Stimulated activated naive CD8-positive, alpha-beta T cell treated with anti-CD3 and anti-CD28 coated beads, Interleukin-15, Interleukin-2, amounts not matched to agents 100 U/mL and 50 U/mL, for 24 hours (primary cell): ENCODE data around the gene CTSC.

Source experiments
- ATAC-seq: fragments of 150-1000 bp; cut with Tn5 transposase; one replicate; pipeline ENCODE4 v1.10.0; 2021
- DNase-seq: peaks from one replicate; pipeline ENCODE4 v3.0.0; 2021

Gene CTSC

DNA sequence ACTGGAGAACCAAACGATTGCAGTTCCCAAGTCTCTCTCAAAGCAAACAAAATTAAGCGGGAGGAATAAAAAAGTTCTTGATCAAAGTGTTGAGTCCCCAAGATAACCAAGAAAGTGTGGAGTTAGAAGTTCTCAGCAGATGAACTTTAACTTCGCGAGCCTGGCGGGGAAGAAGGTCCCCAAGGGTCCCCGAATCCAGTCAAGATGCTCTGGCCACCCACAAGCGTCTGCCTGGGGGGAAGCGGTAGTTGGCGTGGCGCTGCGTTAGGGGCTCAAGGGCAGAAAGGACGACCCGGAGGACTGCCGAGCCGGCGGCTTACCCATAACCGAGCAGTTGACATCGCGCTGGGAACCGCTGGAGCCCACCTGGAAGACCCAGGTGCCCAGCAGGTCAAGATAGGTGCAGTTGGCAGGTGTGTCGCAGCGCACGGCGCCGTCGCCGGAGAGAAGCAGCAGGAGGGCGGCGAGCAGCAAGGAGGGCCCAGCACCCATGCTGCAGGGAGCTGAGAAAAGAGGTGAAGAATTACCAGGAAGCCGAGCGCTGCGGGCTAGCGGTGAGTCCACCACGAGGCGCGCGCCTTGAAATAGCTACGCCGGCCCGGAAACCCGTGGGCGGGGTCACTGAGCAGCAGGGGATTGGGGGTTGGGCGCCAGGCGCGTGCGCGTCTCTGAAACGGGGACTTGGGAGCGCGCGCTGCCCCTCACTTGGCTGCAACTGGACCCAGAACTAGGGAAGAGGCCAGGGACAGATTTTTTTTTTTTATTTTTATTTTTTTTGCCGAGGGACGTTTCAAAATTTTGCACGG, at the start of gene CTSC:
TSS of gene CTSC (minus strand) at position 556 of the 806 bp plus-strand sequence. CDS start at position 492, 64 bp downstream.
- DNase-seq, result peak; percentile 97
- ATAC-seq, result peak; percentile 80

DNA sequence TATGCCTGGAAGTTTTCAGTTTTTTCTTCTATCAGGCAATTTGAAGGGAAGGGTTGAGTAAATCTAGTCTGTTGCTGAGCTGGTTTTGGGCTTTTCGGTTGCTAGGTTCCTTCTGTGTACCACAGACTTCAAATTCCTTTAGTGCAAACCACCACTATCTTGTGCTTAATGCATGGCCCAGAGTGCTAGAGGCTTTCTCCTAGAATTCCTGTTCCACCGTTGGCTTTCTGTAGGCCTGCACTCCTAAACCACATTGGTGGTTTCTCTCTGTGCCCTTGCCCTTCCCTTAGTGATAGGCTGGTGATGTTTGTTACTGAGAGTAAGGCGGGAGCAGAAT, 47.1 kb upstream of the CTSC start:
- ATAC-seq (peak; percentile 43), DNase-seq (no peak)

DNA sequence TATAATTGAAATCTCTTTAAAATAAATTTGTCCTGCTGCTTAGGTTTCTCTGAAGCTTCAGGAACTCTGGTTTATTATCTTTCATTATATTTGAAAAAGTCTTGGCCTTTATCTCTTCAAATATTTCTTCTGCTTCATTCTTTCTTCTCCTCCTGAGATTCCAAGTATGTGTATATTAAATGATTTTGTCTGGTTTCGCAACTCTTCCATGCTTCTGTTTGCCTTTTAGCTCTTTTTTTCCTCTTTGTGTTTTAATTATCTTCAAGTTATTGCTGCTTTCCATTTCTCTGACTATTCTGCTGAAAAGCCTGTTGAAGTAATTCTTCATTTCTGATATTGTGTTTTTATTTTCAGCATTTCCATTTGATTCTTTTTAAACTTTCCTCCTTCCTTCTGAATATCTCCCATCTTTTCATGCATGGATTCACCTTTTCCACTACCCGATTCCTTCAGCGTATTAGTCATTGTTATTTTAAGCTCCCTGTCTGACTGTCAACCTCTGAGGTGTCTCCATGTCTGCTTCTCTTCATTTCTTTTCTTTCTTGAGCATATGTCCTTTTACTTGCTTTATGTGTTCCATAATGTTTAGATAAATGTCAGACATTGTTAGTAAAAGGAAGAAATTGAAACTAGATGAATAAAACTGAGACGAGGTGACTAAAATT, 46.6 kb upstream of the CTSC start:
- ATAC-seq (no peak), DNase-seq (no peak)

DNA sequence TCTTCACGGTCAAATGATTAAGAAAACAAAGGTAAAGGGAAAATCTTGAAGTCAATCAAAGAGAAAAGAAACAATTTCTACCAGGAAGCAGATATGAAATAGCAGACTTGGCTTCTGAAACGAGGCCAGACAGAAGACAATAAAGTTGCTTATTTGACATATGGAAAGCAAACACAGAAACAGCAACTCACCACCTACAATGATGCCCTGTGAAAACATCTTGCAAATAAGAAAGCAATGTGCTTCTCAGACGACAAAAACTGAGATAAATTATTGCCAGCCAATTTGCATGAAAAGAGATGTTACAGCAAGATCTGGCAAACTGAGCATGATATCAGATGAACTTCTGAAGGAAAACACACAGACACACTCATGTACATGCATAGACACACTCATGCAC, 45.9 kb upstream of the CTSC start:
- ATAC-seq, result no peak
- no peak for DNase-seq

DNA sequence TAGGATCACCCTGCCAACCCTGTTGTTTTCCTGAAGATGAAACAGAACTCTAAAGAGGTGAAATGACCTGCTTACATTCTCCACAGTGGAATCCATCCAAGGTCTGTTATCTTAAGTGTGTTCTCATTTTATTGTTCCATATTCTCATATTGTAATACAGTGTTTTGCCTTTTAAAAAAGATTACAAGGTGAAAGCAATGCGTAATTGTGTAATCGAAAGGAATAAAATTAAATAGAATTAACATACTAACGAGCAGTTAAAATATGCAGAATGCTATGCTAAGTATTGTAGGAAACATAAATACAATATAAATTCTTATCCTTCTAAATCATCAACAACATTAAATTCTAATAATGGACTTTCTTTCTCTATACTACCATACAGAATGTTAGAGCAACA, 41.6 kb upstream of the CTSC start:
- DNase-seq (no peak), ATAC-seq (no peak)

DNA sequence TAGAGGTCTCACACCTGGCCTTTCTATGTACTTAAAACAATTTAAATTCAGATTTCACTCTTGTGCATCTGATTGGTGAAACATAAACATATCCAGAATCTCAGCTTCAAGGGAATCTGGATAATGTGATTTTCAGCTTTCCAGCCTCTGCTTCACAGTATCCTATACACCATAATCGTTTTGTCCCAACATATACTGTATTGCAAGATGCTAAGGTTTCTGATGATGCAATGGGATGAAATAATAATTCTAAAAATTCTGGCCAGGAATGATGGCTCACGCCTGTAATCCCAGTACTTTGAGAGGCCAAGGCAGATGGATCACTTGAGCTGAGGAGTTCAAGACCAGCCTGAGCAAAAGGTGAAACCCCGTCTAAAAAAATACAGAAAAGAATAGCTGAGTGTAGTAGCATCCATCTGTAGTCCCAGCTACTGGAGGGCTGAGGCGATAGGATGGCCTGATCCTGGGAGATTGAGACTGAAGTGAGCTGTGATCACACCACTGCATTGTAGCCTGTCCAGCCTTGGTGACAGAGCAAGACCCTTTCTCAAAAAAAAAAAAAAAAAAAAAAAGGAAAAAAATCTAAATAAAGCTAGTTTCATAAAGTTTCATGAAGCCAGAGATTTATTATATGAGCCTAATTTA, 41.0 kb upstream of the CTSC start:
- DNase-seq (no peak), ATAC-seq (no peak)

DNA sequence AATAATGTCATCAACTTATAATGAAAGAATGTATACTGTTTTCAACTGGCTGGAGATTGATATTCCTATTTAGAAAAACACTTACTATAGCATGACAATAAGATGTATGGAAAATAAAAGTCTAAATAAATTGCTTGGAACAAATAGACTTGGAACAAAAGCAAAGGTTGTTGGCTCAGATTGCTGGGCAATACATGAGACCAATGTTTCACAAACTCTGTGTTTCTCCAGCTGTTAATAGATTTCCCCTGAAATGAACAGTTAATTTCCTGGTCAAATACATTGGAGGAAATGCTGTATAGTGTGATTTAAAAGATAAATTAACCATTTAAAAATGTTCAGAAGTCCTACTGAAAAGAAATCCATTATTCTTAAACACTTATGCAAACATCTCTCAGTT, 40.1 kb upstream of the CTSC start:
- no peak for ATAC-seq

DNA sequence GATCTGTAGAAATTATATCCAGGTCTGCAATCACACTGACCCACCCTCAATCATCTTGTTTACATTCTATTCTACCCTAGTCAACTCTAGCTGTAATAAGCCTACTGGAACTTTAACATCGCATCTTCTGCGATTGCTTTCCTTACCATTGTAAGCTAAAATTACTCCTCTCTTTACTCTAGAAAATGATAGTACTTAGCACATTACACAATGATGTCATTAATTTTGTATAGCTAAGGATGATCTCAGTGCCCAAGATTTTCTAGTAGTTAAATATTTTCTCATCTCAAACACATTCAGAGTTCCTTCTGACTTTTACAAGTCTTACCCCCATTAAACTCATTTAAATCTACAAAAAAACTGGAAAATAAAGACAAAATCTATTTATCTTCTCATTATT, 39.6 kb upstream of the CTSC start:
- ATAC-seq (no peak), DNase-seq (no peak)

More for the DNA sequence above, 40.1 kb upstream of the CTSC start:
- no peak for DNase-seq

DNA sequence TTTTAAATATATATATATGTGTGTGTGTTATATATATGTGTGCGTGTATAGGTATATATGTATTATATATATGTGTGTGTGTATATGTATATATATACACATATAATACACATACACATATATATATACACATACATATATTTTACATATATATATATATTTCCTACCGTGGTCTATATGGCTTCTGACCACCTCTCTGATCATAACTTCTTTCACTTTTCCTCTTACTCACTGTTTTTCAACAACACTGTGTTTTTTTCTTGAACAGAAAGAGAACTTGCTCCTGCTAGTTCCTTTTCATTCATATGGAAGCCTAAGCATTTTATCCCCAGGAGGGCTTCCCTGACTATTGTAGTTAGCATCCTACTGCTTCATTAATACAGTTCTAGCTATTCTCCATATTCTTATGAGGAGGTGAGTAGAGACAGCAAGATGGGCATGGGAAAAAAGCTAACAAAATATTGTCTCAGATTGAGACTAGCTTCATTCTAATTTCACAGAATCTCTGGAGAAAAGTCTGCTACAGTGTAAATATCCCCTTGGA, 38.5 kb upstream of the CTSC start:
- ATAC-seq (no peak), DNase-seq (no peak)

DNA sequence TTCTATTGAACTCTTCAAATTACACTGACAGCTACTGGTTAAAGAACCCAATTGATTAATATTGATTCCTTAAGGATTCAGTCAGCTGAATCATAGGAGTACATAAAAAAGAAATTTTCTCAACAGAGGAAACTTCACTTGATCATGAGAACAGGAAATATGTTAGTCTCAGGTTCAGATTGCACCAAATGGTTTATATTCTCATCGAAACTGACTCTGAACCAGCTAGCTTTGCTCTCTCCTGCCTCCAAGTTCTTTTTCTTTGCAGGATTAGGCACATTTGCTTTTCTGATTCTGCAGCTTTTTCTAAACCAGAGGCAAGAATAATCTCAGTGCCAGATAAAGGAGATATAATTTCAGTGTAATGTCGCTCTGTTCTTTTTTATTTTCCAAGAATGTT, 33.2 kb upstream of the CTSC start:
- DNase-seq, result no peak
- no peak for ATAC-seq

DNA sequence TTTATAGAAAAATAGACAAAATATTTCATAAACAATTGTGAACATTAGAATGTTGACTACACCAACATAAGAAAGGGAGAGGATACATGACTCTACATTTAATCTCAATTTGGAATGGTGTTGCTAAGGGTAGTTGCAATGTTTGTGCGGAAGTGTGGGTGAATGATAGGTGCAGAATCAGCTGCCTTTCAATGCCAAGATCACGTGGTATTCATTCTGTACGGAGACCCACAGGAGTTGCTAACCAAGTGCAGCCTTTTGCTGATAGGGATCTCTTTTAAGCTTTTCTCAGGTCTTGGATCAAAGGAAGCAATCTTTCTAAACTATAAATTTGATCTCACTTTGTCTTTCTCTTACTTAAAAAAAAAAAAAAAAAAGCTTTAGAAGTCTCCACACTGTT, 29.8 kb upstream of the CTSC start:
- DNase-seq, result no peak
- ATAC-seq, result no peak

DNA sequence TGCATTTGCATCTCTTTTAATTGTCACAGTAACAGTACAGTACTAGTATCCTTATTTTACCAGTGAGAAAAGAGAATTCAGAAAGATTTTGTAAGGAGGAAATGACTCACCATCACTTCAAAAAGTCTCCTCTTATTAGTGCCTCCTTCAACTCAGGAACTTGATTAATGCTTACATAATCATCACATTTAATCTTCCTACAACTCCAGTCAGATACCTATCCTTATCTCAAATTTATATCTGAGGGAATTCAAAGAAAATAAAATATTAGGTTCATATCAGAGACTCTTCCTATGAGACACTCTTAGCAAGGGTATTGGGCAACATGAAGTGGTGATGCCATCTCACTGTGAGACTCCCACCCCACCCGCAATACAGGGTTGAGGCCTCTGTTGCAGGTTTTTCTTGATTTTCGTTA, 26.1 kb upstream of the CTSC start:
- ATAC-seq, result peak; percentile 40
- DNase-seq, result no peak

DNA sequence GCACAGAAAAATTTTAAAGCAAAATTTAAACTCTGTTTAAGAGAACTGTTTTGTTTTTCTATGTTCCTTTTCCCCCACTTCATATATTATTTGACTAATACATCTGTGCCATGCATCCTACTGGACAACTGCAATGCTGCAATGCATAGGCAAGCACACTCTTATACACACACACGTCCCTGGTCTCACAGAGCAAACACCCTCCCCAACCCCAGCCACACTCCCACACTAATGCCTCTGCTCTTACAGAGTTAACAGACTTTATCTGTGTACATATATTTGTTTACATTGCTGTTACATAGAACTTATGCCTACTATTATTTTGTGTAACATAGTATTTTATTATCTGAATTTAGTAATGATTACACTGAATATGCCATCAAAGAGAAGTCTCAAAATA, 25.5 kb upstream of the CTSC start:
- DNase-seq (no peak), ATAC-seq (no peak)

DNA sequence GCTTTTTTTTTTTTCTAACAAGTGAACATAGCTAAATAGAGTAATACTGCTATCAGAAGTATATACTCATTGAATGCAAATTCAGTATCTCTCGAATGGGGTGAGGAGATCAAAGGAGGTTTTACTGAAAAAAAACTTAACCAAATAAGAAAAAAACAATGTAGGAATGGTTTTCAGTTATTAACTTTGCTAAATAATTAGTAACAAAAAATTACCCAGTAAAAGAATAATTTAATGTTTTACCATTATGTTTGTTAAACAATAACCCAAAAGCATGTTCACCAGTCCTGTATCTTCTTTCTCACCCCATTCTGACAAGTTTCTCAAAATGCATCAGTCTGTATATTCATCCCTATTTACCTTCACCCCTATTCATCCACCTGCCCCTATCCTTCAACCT, 22.6 kb upstream of the CTSC start:
- DNase-seq (no peak), ATAC-seq (no peak)

DNA sequence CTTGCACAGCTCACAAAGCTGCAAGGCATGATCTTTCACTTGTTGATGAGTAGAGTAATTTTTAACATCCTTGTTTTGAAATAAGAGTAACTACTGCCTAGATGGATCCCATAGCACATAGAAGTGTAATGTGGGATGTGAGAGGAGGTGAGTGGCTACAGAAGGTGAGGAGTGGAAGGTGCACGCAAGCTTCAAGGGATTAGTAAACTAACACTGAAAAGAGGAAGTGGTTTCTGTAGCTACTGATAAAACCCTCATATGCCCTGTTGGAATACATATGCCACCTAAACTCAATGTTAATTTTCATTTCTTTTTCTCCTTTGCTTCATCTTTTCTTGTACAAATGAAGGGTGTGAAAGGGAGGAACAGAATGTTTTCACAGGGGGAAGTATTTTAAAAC, 22.0 kb upstream of the CTSC start:
- DNase-seq, result no peak

DNA sequence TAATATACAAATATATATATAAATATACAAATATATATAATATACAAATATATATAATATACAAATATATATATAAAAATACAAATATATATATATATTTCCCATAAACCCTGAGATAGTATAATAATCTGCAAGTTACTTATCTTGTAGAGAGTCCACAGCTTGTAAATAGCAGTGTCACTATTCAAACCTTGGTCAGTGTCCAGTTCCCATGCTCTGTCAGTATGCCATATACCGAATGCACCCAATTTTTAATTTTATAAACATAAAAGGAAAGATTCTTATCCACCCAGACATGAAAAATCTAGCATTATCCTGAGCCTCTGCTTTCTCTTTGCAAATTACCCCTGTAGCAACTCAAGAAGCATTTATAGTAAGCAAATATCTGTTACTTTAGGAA, 21.6 kb upstream of the CTSC start:
- DNase-seq, result no peak
- no peak for ATAC-seq

More for the DNA sequence above, 22.0 kb upstream of the CTSC start:
- ATAC-seq, result peak; percentile 59

DNA sequence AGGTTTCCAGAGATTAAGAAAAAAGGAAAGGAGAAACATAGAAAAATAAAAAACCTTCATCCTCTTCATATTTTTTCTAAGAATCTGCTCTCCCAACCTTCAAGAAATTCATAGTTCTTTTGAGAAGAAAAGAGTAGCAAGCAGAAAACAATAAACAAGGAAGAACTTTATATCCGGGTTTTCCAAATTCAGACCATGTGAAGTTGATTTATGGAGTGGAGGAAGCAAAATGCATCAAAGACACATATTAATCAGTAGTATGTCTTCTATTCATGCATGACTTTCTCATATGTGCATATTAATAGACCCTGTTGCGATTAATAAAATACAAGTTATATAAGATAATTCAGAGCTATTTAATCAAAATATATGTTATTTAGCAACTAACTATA, 20.5 kb upstream of the CTSC start:
- ATAC-seq, result no peak

DNA sequence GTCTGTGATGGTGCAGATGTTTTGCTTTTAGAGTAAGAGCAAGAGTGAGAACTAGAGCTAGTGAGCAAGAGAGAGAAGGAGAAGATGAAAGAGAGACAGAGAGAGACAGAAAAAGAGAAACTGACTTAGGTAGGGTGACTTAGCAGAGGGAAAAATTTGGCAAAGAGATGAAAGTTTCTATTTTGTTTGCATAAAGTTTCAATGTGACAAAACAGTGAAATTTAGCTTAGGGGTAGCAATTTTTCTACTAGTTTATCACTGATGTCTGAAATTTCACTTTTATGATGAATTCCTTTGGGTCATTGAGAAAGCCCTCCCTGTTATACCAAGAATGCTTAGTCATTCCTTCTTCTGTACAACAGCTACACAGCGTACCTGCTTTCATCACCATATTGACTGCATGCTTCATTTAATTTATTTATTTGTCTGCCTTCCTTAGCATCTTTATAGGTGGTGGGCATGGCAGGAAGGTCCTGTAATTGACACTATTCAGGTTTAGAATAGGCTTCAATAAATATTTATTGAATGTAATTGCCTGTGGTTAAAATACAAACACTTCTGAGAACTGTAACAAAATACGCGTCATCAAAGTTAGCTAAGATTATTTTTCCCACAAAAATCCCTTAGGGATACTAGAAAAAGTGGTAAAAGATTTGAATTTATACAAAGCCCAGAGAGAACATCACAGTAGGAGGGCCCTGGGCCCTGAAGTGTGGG, 19.9 kb upstream of the CTSC start:
- DNase-seq (no peak), ATAC-seq (peak; percentile 68)

More for the DNA sequence above, 20.5 kb upstream of the CTSC start:
- DNase-seq, result no peak

DNA sequence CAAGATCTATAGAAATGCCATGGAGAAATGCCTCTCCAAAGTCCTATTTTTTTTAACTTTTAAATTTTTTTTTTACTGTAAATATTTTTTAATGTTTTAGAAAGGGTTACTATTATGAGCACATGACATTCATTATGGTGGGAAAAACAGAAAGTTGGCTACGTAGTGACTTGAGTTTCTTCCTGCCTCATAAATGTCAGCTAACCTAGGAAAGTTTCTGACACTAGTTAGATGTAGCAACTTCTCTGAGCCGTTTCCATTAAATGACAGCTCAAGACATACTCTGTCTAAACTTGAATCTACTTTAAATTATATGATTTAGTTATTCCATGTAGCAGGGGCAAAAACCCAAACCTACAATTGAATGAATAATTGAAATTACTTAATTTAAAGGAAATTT, 18.4 kb upstream of the CTSC start:
- peak; percentile 16 for ATAC-seq

DNA sequence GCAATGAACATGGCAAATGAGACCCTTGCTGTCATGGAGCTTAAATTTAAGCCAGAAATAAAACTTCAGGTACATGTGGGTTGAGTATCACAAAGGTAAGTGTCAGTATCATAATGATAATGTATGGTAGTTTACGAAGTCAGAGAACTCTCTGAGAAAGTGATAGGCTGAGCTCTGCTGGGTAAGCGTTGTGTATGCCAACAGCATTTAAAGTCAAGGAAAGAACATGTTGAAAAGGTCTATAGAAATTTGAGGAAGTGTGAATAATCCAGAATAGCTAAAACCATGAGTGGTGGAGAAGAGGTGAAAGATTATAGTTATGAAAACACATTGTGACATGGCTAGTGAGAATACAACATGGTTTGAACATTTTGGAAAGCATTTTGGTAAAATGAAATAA, 17.4 kb upstream of the CTSC start:
- ATAC-seq, result no peak
- DNase-seq, result no peak

More for the DNA sequence above, 18.4 kb upstream of the CTSC start:
- no peak for DNase-seq

DNA sequence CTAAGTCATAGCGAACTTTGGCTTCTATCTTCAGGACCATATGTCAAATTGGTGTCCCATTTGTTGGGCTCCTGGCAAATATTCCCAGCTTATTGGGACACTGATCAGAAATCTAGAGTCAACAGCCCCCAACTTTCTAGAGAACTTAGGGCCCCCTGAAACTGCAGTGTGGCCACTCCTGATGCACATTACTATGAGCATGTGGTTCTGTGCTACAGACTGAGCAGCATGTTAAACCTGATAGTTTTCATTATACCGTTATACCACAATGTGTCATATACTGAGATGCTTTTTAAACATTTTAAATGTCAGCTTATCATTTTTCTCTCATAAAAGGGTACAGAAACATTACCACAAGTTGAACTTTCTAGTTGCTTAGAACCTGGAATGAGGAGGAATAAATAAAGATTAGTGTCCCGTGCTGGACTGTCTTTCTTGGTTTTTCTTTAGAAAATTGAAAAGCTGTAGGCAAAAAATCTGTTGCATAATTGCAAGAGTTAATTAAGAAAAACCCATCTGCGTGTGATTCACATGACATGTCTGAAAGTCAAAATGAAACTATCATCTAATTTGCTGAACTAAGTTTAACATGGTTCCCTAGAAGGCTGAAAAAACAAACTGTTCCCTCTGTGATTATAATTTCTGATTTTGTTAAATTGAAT, 16.4 kb upstream of the CTSC start:
- peak; percentile 84 for ATAC-seq
- DNase-seq, result no peak

DNA sequence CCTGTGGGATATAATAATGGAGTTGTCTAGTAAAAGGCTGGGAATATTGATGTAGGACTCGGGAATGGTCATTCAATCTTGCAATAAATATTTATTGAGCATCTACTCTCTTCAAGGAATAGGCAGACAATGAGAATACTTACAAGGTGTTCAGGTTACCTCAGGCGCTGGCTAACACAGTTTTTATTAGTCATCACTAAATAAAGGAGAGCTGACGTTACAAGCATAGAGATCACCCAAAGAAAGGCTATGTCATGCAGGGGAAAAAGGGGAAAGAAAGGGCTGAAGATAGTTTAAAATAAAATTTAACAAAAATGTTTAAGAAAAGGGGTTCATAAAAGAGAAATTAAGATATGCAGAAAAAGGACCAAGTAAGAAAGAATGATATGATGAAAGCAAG, 15.8 kb upstream of the CTSC start:
- ATAC-seq (no peak), DNase-seq (no peak)
